NT2/D1 (cell line): ENCODE results near the gene FAM89B.
A peak's percentile ranks its signal among the peaks of the same experiment; 100 is the strongest.

Experiments used
- DNase-seq: peaks from one replicate; pipeline ENCODE4 v3.0.0-alpha.2; 2011; ENCODE audit warnings: low read depth, low spot score
- H3K27me3 ChIP-seq: 2 replicates; pipeline ENCODE4 v1.6.0; 2011; ENCODE audit warnings: mild to moderate bottlenecking; ENCODE audit not compliant: insufficient read length, insufficient read depth
- H3K36me3 ChIP-seq: 2 replicates; pipeline ENCODE4 v1.6.1; 2011; ENCODE audit warnings: mild to moderate bottlenecking, low read length, mixed read lengths; ENCODE audit not compliant: insufficient read depth, insufficient read length
- H3K4me1 ChIP-seq: 2 replicates; pipeline ENCODE4 v1.5.1; 2011; ENCODE audit not compliant: insufficient read depth, insufficient read length
- H3K4me3 ChIP-seq: 2 replicates; pipeline ENCODE4 v1.5.1; 2011; ENCODE audit warnings: low read depth; ENCODE audit not compliant: insufficient read length
- H3K9ac ChIP-seq: 2 replicates; pipeline ENCODE4 v1.6.0; 2011; ENCODE audit warnings: low read depth; ENCODE audit not compliant: insufficient read length
- H3K9me3 ChIP-seq: 2 replicates; pipeline ENCODE4 v1.5.1; 2011; ENCODE audit warnings: mild to moderate bottlenecking, low read length; ENCODE audit not compliant: insufficient read depth
- SUZ12 ChIP-seq: IDR thresholded peaks from 2 replicates; pipeline ENCODE4 v1.6.1; 2011; ENCODE audit not compliant: insufficient read length, insufficient read depth; ENCODE audit errors: extremely low read depth
- YY1 ChIP-seq: IDR thresholded peaks from 2 replicates; pipeline ENCODE4 v1.6.1; 2011; ENCODE audit not compliant: insufficient read length, insufficient read depth
- ZNF274 ChIP-seq: IDR thresholded peaks from 2 replicates; pipeline ENCODE4 v1.6.1; 2011; ENCODE audit warnings: mild to moderate bottlenecking, low read depth, low read length

The FAM89B gene

GRCh38 chr11:65540290-65541092, 31.8 kb upstream of the FAM89B start:
- Histone ChIP-seq H3K27me3 (peaks cover 11% of the 10 kb centered on the region), H3K36me3 (peaks cover 39% of the 10 kb centered on the region), H3K4me3 (peak overlapping the region; percentile 36), H3K9ac (peak overlapping the region; percentile 81), H3K4me1 (peaks cover 7% of the 10 kb centered on the region), H3K9me3 (no peaks in the 10 kb centered on the region)
- DNase-seq, result peak; percentile 89
- TF ChIP-seq YY1, result no peak
- no peak for TF ChIP-seq SUZ12

- peaks cover 20% of the 10 kb centered on the region for H3K27me3 ChIP-seq
- peak overlapping the region; percentile 81 for H3K9ac ChIP-seq
- H3K4me3 ChIP-seq, result peak overlapping the region; percentile 36
These were observed 31.0 kb upstream of the FAM89B start for GRCh38 chr11:65541093-65541982.

DNA sequence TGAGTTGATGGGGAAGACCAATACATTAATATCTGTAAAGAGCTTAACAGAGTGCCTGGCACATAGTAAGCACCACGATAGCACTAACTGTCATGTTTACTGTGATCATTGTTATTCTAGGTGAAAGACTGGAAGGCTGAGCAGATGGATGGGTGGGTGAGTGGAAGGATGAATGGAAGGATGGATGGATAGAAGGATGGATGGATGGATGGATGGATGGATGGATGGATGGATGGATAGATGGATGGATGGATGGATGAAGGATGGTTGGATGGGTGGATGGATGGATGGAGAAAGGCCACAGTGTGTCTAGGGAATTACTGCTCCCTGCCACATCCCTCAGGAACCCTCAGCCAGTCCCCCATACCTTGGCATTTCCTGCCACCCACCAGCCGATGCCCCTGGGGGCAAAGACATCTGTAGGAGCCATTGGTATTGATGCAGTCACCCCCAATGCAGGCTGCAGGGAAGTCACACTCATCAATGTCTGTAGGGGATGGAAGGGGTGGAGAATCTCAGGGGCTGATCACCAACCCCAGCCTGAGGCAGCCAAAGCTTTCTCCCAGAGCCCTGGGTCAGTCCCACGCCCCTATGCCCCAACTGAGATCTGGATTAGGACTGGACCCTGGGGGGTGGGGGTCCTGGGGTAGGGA, 29.5 kb upstream of the FAM89B start:
- peaks cover 16% of the 10 kb centered on the region for H3K36me3 ChIP-seq
- no peaks in the 10 kb centered on the region for H3K9me3 ChIP-seq
- H3K4me1 ChIP-seq, result peaks cover 7% of the 10 kb centered on the region
- H3K9ac ChIP-seq, result no peak overlapping the region
- H3K4me3 ChIP-seq, result no peak overlapping the region
- peaks cover 21% of the 10 kb centered on the region for H3K27me3 ChIP-seq
- TF ChIP-seq SUZ12, result no peak
- TF ChIP-seq YY1, result no peak
- no peak for TF ChIP-seq ZNF274
- DNase-seq, result no peak

More at GRCh38 chr11:65541093-65541982, 31.0 kb upstream of the FAM89B start:
- no peak for DNase-seq
- Histone ChIP-seq H3K9me3 (no peaks in the 10 kb centered on the region), H3K36me3 (peaks cover 32% of the 10 kb centered on the region), H3K4me1 (peaks cover 10% of the 10 kb centered on the region)
- TF ChIP-seq SUZ12 (no peak), ZNF274 (no peak), YY1 (no peak)

GRCh38 chr11:65545853-65546216, 26.5 kb upstream of the FAM89B start:
- Histone ChIP-seq H3K27me3 (peaks cover 22% of the 10 kb centered on the region), H3K36me3 (no peaks in the 10 kb centered on the region), H3K9ac (no peak overlapping the region), H3K4me3 (peak overlapping the region; percentile 44), H3K9me3 (no peaks in the 10 kb centered on the region), H3K4me1 (peaks cover 11% of the 10 kb centered on the region)
- DNase-seq, result no peak
- TF ChIP-seq ZNF274 (no peak), SUZ12 (no peak), YY1 (no peak)

DNA sequence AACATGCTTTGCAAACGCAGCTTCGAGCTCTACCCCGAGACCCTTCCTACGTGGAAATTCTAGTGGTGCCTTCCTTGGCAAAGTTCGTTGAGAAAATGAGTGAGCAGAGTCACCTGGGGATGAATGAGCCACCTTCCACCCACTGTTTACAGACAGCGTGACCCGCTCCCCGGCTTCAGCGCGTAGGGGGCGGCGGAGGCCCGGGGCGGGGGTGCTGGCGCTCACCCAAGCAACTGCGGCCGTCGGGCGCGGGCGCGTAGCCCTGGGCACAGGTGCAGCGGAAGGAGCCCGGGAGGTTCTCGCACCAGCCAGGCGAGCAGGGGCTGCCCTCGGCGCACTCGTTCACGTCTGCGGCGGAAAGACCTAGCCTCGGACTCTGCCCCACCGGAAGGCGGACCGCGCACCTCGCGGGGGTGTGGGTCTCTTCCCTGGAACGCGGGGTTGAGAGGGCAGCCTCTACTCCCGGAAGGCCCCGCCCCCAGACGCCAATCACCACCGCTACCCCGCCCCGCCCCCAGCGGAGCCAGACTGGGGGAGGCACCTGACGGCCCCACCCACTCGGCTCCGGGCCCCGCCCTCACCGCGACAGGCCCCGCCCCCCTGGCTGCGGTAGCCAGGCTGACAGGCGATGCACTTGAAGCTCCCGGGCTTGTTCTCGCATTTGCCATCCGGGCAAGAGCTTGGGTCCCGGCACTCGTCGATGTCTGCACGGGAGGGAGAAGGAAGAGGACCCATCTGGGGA, 25.9 kb upstream of the FAM89B start:
- TF ChIP-seq ZNF274, result no peak
- no peak for TF ChIP-seq YY1
- TF ChIP-seq SUZ12, result no peak
- H3K4me1 ChIP-seq, result peaks cover 15% of the 10 kb centered on the region
- no peaks in the 10 kb centered on the region for H3K9me3 ChIP-seq
- DNase-seq, result no peak
- H3K9ac ChIP-seq, result peak overlapping the region; percentile 59
- no peaks in the 10 kb centered on the region for H3K36me3 ChIP-seq
- H3K4me3 ChIP-seq, result peak overlapping the region; percentile 44
- H3K27me3 ChIP-seq, result peaks cover 22% of the 10 kb centered on the region

DNA sequence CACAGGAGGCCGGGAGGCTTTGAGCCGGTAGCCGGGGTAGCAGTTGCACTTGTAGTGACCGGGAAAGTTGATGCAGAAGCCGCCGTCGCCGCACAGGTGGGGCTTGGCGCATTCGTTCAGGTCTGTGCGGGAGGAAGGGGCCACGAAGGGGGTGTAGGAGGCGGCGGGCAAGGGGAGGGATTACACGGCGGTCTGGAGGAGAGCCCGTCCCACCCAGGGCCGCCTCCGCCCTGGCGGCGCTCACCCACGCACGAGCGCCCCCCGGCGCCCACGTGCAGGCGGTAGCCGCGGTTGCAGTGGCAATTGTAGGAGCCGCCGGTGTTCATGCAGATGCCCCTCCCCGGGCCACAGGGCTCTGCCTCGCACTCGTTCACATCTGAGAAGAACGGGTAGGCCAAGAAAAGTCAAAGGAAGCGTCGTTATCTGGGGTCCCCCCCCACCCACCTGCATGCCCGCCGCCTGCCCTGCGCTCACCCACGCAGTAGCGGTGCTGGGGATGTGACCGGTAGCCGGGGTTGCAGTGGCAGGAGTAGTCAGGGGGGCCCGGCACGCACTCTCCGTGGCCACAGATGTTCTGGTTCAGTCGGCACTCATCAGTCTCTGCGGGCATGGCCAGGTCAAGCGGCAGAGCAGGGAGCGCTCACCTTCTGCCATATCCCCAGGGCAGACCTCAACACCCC, 24.8 kb upstream of the FAM89B start:
- Histone ChIP-seq H3K9ac (no peak overlapping the region), H3K4me1 (peaks cover 21% of the 10 kb centered on the region), H3K4me3 (no peak overlapping the region), H3K27me3 (peaks cover 22% of the 10 kb centered on the region), H3K36me3 (no peaks in the 10 kb centered on the region), H3K9me3 (no peaks in the 10 kb centered on the region)
- DNase-seq, result no peak
- no peak for TF ChIP-seq YY1
- TF ChIP-seq ZNF274, result no peak
- no peak for TF ChIP-seq SUZ12
